Endothelial cell of umbilical vein (primary cell): ENCODE results near the gene OSBPL1A. TPM values are rescaled to one million over a fixed set of nuclear protein-coding genes. Genes with fewer than 3 reads are reported as not detected.

ENCODE experiments used
- BruUV-seq: library from RNA; stranded (reverse); fragments of 400-500 nt; replicated peaks from 2 replicates; lab custom pipeline; 2021; lab: Mats Ljungman, UMichigan
- CTCF ChIA-PET: fragments of 300-600, 350-600 bp; sonication (Branson Sonifier 250); formaldehyde crosslinking; loops from one replicate; lab custom pipeline; 2021; ENCODE audit warnings: antibody characterized with exemption, inconsistent platforms; lab: Charles Lee
- POLR2A ChIA-PET: fragments of 300-600, 350-600 bp; sonication (Branson Sonifier 250); formaldehyde crosslinking; loops from one replicate; lab custom pipeline; 2021; ENCODE audit warnings: antibody characterized with exemption, inconsistent platforms; lab: Charles Lee
- DNase-seq: peaks from one replicate; pipeline ENCODE4 v3.0.0-alpha.2; 2011; ENCODE audit warnings: low read depth, low spot score
- FAIRE-seq: peaks from 2 replicates; lab custom pipeline; 2011; peaks lifted over from hg19 to GRCh38; lab: Jason Lieb, UNC
- H2AFZ ChIP-seq: 2 replicates; pipeline ENCODE4 v1.6.0; 2012; ENCODE audit warnings: low read depth, low read length, control low read depth, inconsistent platforms
- H3K27ac ChIP-seq: 2 replicates; pipeline ENCODE4 v1.5.1; 2011; ENCODE audit warnings: low read depth, mild to moderate bottlenecking, control low read depth, low read length, moderate library complexity; ENCODE audit not compliant: insufficient read depth
- H3K27me3 ChIP-seq, 2 experiments: 2 replicates each; pipeline versions ENCODE4 v1.6.0 to v1.6.1; 2011; ENCODE audit warnings: low read length in 2 of 2, mixed read lengths in 1 of 2; ENCODE audit not compliant: control insufficient read depth in 2 of 2, insufficient read depth in 2 of 2
- H3K36me3 ChIP-seq, 2 experiments: 2 replicates in 1 of 2; 3 replicates in 1 of 2; pipeline ENCODE4 v1.5.1; 2011; ENCODE audit warnings: low read length in 2 of 2, mild to moderate bottlenecking in 1 of 2, moderate library complexity in 1 of 2; ENCODE audit not compliant: control insufficient read depth in 2 of 2, insufficient read depth in 2 of 2; ENCODE audit errors: extremely low read depth in 1 of 2
- H3K4me1 ChIP-seq: 3 replicates; pipeline ENCODE4 v1.5.1; 2011; ENCODE audit warnings: mild to moderate bottlenecking, low read length; ENCODE audit not compliant: control insufficient read depth, insufficient read depth; ENCODE audit errors: extremely low read depth
- H3K4me2 ChIP-seq: 2 replicates; pipeline ENCODE4 v1.6.1; 2011; ENCODE audit warnings: low read length, control low read depth, mixed read lengths; ENCODE audit not compliant: insufficient read depth
- H3K4me3 ChIP-seq, 3 experiments: fragments of 200-600 bp in 1 of 3; sonication (generic), shearing (Covaris generic) in 1 of 3; replicated peaks in 1 of 3; 2 replicates each; pipeline ENCODE4 v1.5.1; 2011 to 2016; ENCODE audit warnings: control low read depth in 3 of 3, low read length in 3 of 3, mild to moderate bottlenecking in 2 of 3, inconsistent platforms in 1 of 3, low read depth in 1 of 3, moderate library complexity in 1 of 3; ENCODE audit not compliant: insufficient read depth in 1 of 3
- H3K79me2 ChIP-seq: 2 replicates; pipeline ENCODE4 v1.6.0; 2012; ENCODE audit warnings: low read length, inconsistent platforms; ENCODE audit not compliant: control insufficient read depth, insufficient read depth
- H3K9ac ChIP-seq: replicated peaks from 2 replicates; pipeline ENCODE3; 2011; ENCODE audit warnings: low read length, control low read depth; ENCODE audit not compliant: insufficient read depth; ENCODE audit errors: extremely low read depth
- H3K9me1 ChIP-seq: replicated peaks from 3 replicates; pipeline ENCODE4 v1.6.0; 2011; ENCODE audit warnings: mild to moderate bottlenecking, low read length; ENCODE audit not compliant: control insufficient read depth, insufficient read depth; ENCODE audit errors: extremely low read depth
- H3K9me3 ChIP-seq: replicated peaks from 2 replicates; pipeline ENCODE4 v1.5.1; 2012; ENCODE audit warnings: low read length, inconsistent platforms; ENCODE audit not compliant: control insufficient read depth, insufficient read depth
- H4K20me1 ChIP-seq: replicated peaks from 2 replicates; pipeline ENCODE3; 2011; ENCODE audit warnings: mild to moderate bottlenecking, low read length; ENCODE audit not compliant: control insufficient read depth, insufficient read depth; ENCODE audit errors: extremely low read depth
- EZH2 ChIP-seq: IDR thresholded peaks from 2 replicates; pipeline ENCODE4 v1.6.1; 2012; ENCODE audit warnings: borderline replicate concordance, low read depth, mild to moderate bottlenecking, moderate library complexity, low read length, inconsistent platforms; ENCODE audit not compliant: severe bottlenecking
- FOS ChIP-seq: IDR thresholded peaks from 2 replicates; pipeline ENCODE4 v1.6.1; 2011; ENCODE audit warnings: mild to moderate bottlenecking, low read length, moderate library complexity, borderline replicate concordance; ENCODE audit not compliant: insufficient read depth
- GATA2 ChIP-seq: IDR thresholded peaks from 2 replicates; pipeline ENCODE4 v1.7.0; 2011; ENCODE audit warnings: low read depth, mild to moderate bottlenecking, moderate library complexity, mixed read lengths, low read length; ENCODE audit not compliant: insufficient read length, insufficient read depth
- JUN ChIP-seq: IDR thresholded peaks from 2 replicates; pipeline ENCODE4 v1.6.1; 2011; ENCODE audit warnings: borderline replicate concordance, low read depth; ENCODE audit not compliant: insufficient read length, insufficient read depth
- MYC ChIP-seq: IDR thresholded peaks from one replicate; pipeline ENCODE4 v1.6.1; 2011; ENCODE audit warnings: mild to moderate bottlenecking, low read depth, low read length
- POLR2A ChIP-seq: IDR thresholded peaks from 2 replicates; pipeline ENCODE4 v1.6.1; 2012; ENCODE audit warnings: low read depth, mild to moderate bottlenecking, control low read depth, low read length
- POLR2AphosphoS5 ChIP-seq: IDR thresholded peaks from 2 replicates; pipeline ENCODE4 v1.6.1; 2012; ENCODE audit warnings: low read depth, mild to moderate bottlenecking, control low read depth, low read length, moderate library complexity; ENCODE audit not compliant: insufficient read depth
- dilution Hi-C: fragments of 300-500 bp; cut with MboI; formaldehyde crosslinking; loops from one replicate; pipeline ENCODE4 v1.15.0; 2019; ENCODE audit warnings: low sequenced_read_pairs; ENCODE audit not compliant: extremely low pct_ligation_motif_present
- intact Hi-C: fragments of 100-400 bp; cut with micrococcal nuclease; formaldehyde crosslinking; loops from one replicate; pipeline ENCODE4 v1.10.0; 2022
- polyA plus RNA-seq, 4 experiments: library from polyadenylated mRNA; depleted of rRNA in 3 of 4; stranded (reverse) in 3 of 4; unstranded in 1 of 4; fragments of >200 nt; gene quantifications; 2 replicates each; pipeline versions ENCODE4 v1.2.1 to v1.2.3, GENCODE V29; 2011 to 2012; ENCODE audit warnings: missing spikeins in 1 of 4
- total RNA-seq: library from RNA; stranded (reverse); gene quantifications from 2 replicates; pipeline ENCODE4 v1.2.3, GENCODE V29; 2021
- TF ChIP-seq, protein P1 (sequence below), 2 donors: IDR thresholded peaks; 1 replicate in 1 of 2; 2 replicates in 1 of 2; pipeline ENCODE4 v1.5.1; 2011; ENCODE audit warnings: low read length in 2 of 2, mild to moderate bottlenecking in 2 of 2, moderate library complexity in 2 of 2, control low read depth in 1 of 2, inconsistent platforms in 1 of 2, low read depth in 1 of 2; ENCODE audit not compliant: insufficient read depth in 1 of 2; ENCODE audit errors: extremely low read depth in 1 of 2
- TF ChIP-seq, protein P2 (sequence below): IDR thresholded peaks from 2 replicates; pipeline ENCODE4 v1.6.1; 2011; ENCODE audit not compliant: insufficient read depth, insufficient read length

OSBPL1A gene
- total and polyA plus RNA-seq, 2 donors (not counting 3 experiments of a cell fraction or from before 2014, with no cell fraction given): 6.4 to 16.5 TPM

DNA sequence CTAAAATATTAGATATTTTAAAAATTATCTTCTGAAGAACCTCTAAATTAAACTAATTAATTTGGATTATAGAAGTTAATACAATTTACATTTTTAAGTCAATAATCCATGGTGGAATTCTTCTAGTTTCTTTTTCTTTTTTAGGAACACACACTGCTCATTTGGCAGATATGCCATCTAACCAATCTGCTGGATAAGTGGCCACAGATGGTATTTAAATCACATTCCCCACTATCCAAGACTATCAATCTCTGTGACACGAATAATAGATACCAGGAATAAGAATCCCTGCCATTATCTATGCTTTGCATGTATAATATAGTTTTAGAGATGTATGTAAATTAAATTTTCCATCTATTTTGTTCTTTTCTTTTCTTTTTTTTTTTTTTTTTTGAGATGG is 200.2 kb downstream of the OSBPL1A start:
- Histone ChIP-seq H3K79me2 (no peaks in the 10 kb centered on the region), H3K4me3 (no peak overlapping the region), H3K4me2 (no peak overlapping the region), H3K9ac (no peak overlapping the region), H3K9me1 (no peaks in the 10 kb centered on the region), H3K27me3 (no peaks in the 10 kb centered on the region), H3K4me1 (no peaks in the 10 kb centered on the region), H3K27ac (no peak overlapping the region), H3K9me3 (no peaks in the 10 kb centered on the region), H3K36me3 (no peaks in the 10 kb centered on the region), H2AFZ (no peak overlapping the region), H4K20me1 (no peaks in the 10 kb centered on the region)
- FAIRE-seq (no peak), DNase-seq (no peak)
- ChIA-PET POLR2A (no interaction called here), CTCF (interaction anchor here (1.0 kb wide), 1 partner anchor 20 kb away, joined by 3 read pairs; no protein-coding TSS in a partner anchor)
- intact Hi-C loops (no loop called here), dilution Hi-C loops (no loop called here)
- no TSS peak for BruUV-seq
- TF ChIP-seq POLR2AphosphoS5: no peak
- no peak for TF ChIP-seq FOS
- TF ChIP-seq, protein P1, sequence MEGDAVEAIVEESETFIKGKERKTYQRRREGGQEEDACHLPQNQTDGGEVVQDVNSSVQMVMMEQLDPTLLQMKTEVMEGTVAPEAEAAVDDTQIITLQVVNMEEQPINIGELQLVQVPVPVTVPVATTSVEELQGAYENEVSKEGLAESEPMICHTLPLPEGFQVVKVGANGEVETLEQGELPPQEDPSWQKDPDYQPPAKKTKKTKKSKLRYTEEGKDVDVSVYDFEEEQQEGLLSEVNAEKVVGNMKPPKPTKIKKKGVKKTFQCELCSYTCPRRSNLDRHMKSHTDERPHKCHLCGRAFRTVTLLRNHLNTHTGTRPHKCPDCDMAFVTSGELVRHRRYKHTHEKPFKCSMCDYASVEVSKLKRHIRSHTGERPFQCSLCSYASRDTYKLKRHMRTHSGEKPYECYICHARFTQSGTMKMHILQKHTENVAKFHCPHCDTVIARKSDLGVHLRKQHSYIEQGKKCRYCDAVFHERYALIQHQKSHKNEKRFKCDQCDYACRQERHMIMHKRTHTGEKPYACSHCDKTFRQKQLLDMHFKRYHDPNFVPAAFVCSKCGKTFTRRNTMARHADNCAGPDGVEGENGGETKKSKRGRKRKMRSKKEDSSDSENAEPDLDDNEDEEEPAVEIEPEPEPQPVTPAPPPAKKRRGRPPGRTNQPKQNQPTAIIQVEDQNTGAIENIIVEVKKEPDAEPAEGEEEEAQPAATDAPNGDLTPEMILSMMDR (IDR thresholded peaks at IDR 0.05; ENCODE audit: extremely low read depth in 1 of 2, insufficient read depth in 1 of 2, low read depth in 1 of 2, low read length in 2 of 2): no peak

DNA sequence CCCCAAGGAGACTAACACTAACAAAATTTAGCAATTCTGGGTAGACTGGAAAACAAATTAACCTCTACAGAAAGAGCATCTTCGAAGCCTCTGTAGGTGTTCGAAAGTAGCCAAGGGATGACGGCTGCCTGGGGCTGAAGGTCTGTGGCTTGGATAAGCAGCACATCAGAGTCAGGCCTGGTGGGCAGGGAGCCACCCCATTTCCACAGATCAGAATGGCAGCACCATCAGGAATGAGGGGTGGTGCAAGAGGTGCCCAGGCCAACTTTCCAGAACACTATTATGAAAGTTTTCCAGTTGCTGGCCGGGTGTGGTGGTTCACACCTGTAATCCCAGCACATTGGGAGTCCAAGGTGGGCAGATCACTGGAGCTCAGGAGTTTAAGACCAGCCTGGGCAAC is 200.9 kb downstream of the OSBPL1A start:
- intact Hi-C loops (no loop called here), dilution Hi-C loops (no loop called here)
- CTCF ChIA-PET: interaction anchor here (0.6 to 1.0 kb wide), 2 partner anchors 20 to 150 kb away, joined by 3 read pairs; no protein-coding TSS in a partner anchor

More for the DNA sequence above, 200.9 kb downstream of the OSBPL1A start:
- Histone ChIP-seq H3K36me3 (no peaks in the 10 kb centered on the region), H3K4me1 (no peaks in the 10 kb centered on the region), H3K9ac (no peak overlapping the region), H3K9me3 (no peaks in the 10 kb centered on the region), H3K27me3 (no peaks in the 10 kb centered on the region), H3K79me2 (no peaks in the 10 kb centered on the region), H4K20me1 (no peaks in the 10 kb centered on the region), H3K4me2 (no peak overlapping the region), H2AFZ (no peak overlapping the region), H3K4me3 (no peak overlapping the region), H3K27ac (no peak overlapping the region), H3K9me1 (no peaks in the 10 kb centered on the region)
- FAIRE-seq: no peak
- no peak for DNase-seq
- BruUV-seq: no TSS peak
- TF ChIP-seq GATA2: no peak
- TF ChIP-seq POLR2A: no peak
- TF ChIP-seq JUN: no peak
- TF ChIP-seq EZH2: no peak
- TF ChIP-seq, protein P1 (IDR thresholded peaks at IDR 0.05; ENCODE audit: extremely low read depth in 1 of 2, insufficient read depth in 1 of 2, low read depth in 1 of 2, low read length in 2 of 2): no peak
- TF ChIP-seq MYC: no peak
- no peak for TF ChIP-seq FOS
- no peak for TF ChIP-seq POLR2AphosphoS5
- TF ChIP-seq, protein P2, sequence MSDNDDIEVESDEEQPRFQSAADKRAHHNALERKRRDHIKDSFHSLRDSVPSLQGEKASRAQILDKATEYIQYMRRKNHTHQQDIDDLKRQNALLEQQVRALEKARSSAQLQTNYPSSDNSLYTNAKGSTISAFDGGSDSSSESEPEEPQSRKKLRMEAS: no peak
- POLR2A ChIA-PET: no interaction called here
